Sigmoid colon (tissue), 7 donors: ENCODE data around the gene MTX1. TPM values are rescaled to one million over a fixed set of nuclear protein-coding genes. Genes with fewer than 3 reads are reported as not detected.

ENCODE experiments used
- DNase-seq: peaks from one replicate; pipeline ENCODE4 v3.0.0-alpha.2; 2019
- H3K27ac ChIP-seq, 4 donors: fragments of 200-600 bp; sonication (generic); one replicate each; pipeline ENCODE4 v1.5.1; 2016 to 2019; ENCODE audit warnings: mild to moderate bottlenecking in 1 of 4
- H3K27me3 ChIP-seq, 3 donors: fragments of 200-600 bp; sonication (generic); one replicate each; pipeline ENCODE4 v1.5.1; 2019; ENCODE audit warnings: mild to moderate bottlenecking in 1 of 3
- H3K36me3 ChIP-seq, 4 donors: fragments of 200-600 bp; sonication (generic); one replicate each; pipeline ENCODE4 v1.5.1; 2016 to 2019
- H3K4me1 ChIP-seq, 4 donors: fragments of 200-600 bp; sonication (generic); one replicate each; pipeline ENCODE4 v1.5.1; 2017 to 2019
- H3K4me3 ChIP-seq, 4 donors: fragments of 200-600 bp; sonication (generic); one replicate each; pipeline ENCODE4 v1.5.1; 2017 to 2019; ENCODE audit warnings: mild to moderate bottlenecking in 2 of 4, moderate library complexity in 1 of 4
- H3K9me3 ChIP-seq, 4 donors: fragments of 200-600 bp in 3 of 4; sonication (generic) in 3 of 4; one replicate each; pipeline versions ENCODE4 v1.5.1 to v1.6.1; 2013 to 2019
- CTCF ChIP-seq, 4 experiments: fragments of 450-650 bp in 3 of 4; fragments of 200-600 bp in 1 of 4; IDR thresholded peaks; one replicate each; pipeline ENCODE4 v1.5.1; 2016 to 2019; ENCODE audit warnings: antibody characterized with exemption in 4 of 4, mild to moderate bottlenecking in 3 of 4, moderate library complexity in 2 of 4
- EP300 ChIP-seq, 4 donors: sonication (generic); formaldehyde crosslinking; IDR thresholded peaks; one replicate each; pipeline ENCODE4 v1.6.1; 2017; ENCODE audit warnings: antibody characterized with exemption in 4 of 4
- POLR2A ChIP-seq, 2 donors: fragments of 450-650 bp; IDR thresholded peaks; one replicate each; pipeline ENCODE4 v1.6.1; 2016; ENCODE audit warnings: antibody characterized with exemption in 2 of 2, mild to moderate bottlenecking in 2 of 2, moderate library complexity in 2 of 2
- POLR2AphosphoS5 ChIP-seq, 4 donors: sonication (generic); formaldehyde crosslinking; IDR thresholded peaks; one replicate each; pipeline ENCODE4 v1.6.1; 2017; ENCODE audit warnings: antibody characterized with exemption in 4 of 4
- WGBS, 2 donors: extraction: QIAGEN DNeasy Blood & Tissue Kit; methylation state at CpG; one replicate each; pipeline ENCODE4 v1.1.7; 2013; 5-methylcytosine and 5-hydroxymethylcytosine counted together
- intact Hi-C: fragments of 100-400 bp; cut with DNase I; formaldehyde crosslinking; loops from one replicate; pipeline ENCODE4 v1.15.1; 2023
- polyA plus RNA-seq, 3 donors: library from polyadenylated mRNA; stranded (reverse); fragments of 200-250 nt; gene quantifications; one replicate each; pipeline ENCODE4 v1.2.3, GENCODE V29; 2013
- total RNA-seq, 4 donors: library from RNA; depleted of rRNA; stranded (reverse); fragments of >200 nt; gene quantifications; one replicate each; pipeline ENCODE4 v1.1.0, GENCODE V29; 2016
- donor health status: healthy with polysubstance abuse.
- donor health status: Bipolar disorder and iron deficiency.
- donor health status: healthy.

MTX1 gene
- total and polyA plus RNA-seq, 7 donors: 15.5 to 69.7 (median 29.8) TPM

- peak; percentile 69 for DNase-seq
- peaks cover 12 to 29% (median 20%) of the 10 kb centered on the region in 3 donors for H3K27me3 ChIP-seq
- WGBS, 2 donors: 11 to 21% methylated on average over 35 of the region's 35 CpGs
- H3K4me3 ChIP-seq: peak overlapping the region in 3 of 4 donors; percentile 11 to 83 (median 79)
- H3K9me3 ChIP-seq: no peaks in the 10 kb centered on the region
- TF ChIP-seq POLR2A (IDR thresholded peaks at IDR 0.05) (no peak), CTCF (IDR thresholded peaks at IDR 0.05) (no peak), POLR2AphosphoS5 (IDR thresholded peaks at IDR 0.05) (no peak)
- peaks cover 0 to 10% (median 5%) of the 10 kb centered on the region in 4 donors for H3K36me3 ChIP-seq
- no peak overlapping the region for H3K27ac ChIP-seq
- peaks cover 0 to 39% (median 26%) of the 10 kb centered on the region in 4 donors for H3K4me1 ChIP-seq
- intact Hi-C loops: loop anchor here (5.0 kb wide), 2 partner anchors 37 to 53 kb away; partner anchors contain the start of gene SLC50A1
Measured at GRCh38 chr1:155174324-155175280, 33.9 kb upstream of the MTX1 start.

- Histone ChIP-seq H3K36me3 (peaks cover 0 to 7% (median under 1%) of the 10 kb centered on the region in 4 donors), H3K4me3 (no peak overlapping the region), H3K27me3 (peaks cover 12 to 29% (median 20%) of the 10 kb centered on the region in 3 donors), H3K4me1 (peaks cover 0 to 39% (median 26%) of the 10 kb centered on the region in 4 donors), H3K27ac (no peak overlapping the region), H3K9me3 (no peaks in the 10 kb centered on the region)
- peak; percentile 65 for DNase-seq
- TF ChIP-seq POLR2AphosphoS5 (IDR thresholded peaks at IDR 0.05): no peak
- TF ChIP-seq CTCF (IDR thresholded peaks at IDR 0.05): no peak
- no peak for TF ChIP-seq EP300 (IDR thresholded peaks at IDR 0.05)
- TF ChIP-seq POLR2A (IDR thresholded peaks at IDR 0.05): no peak
- WGBS, 2 donors: 87 to 92% methylated on average over 12 of the region's 12 CpGs
- intact Hi-C loops: no loop called here
Measured at GRCh38 chr1:155175281-155175926, 33.1 kb upstream of the MTX1 start.

- WGBS, 2 donors: 66 to 85% methylated on average over 9 of the region's 9 CpGs
- Histone ChIP-seq H3K27ac (no peak overlapping the region), H3K27me3 (peaks cover 12 to 29% (median 20%) of the 10 kb centered on the region in 3 donors), H3K4me3 (no peak overlapping the region), H3K36me3 (peaks cover 0 to 1% (median 0%) of the 10 kb centered on the region in 4 donors), H3K9me3 (no peaks in the 10 kb centered on the region), H3K4me1 (peaks cover 0 to 39% (median 26%) of the 10 kb centered on the region in 4 donors)
- DNase-seq: peak; percentile 60
- intact Hi-C loops: loop anchor here (1.0 kb wide), 1 partner anchor 17 kb away; no protein-coding TSS in a partner anchor
- TF ChIP-seq EP300 (IDR thresholded peaks at IDR 0.05) (no peak), CTCF (IDR thresholded peaks at IDR 0.05) (no peak), POLR2A (IDR thresholded peaks at IDR 0.05) (no peak), POLR2AphosphoS5 (IDR thresholded peaks at IDR 0.05) (no peak)
Measured at GRCh38 chr1:155175927-155176371, 32.5 kb upstream of the MTX1 start.

GRCh38 chr1:155176544-155177071, 31.9 kb upstream of the MTX1 start:
- intact Hi-C loops: loop anchor here (1.0 kb wide), 1 partner anchor 17 kb away; no protein-coding TSS in a partner anchor
- peaks cover 12 to 29% (median 20%) of the 10 kb centered on the region in 3 donors for H3K27me3 ChIP-seq
- no peak overlapping the region for H3K27ac ChIP-seq
- no peak overlapping the region for H3K4me3 ChIP-seq
- peak; percentile 91 for DNase-seq
- H3K4me1 ChIP-seq: peaks cover 0 to 39% (median 24%) of the 10 kb centered on the region in 4 donors
- H3K9me3 ChIP-seq: no peaks in the 10 kb centered on the region
- 54 to 61% methylated on average over 8 of the region's 8 CpGs for WGBS, 2 donors
- TF ChIP-seq EP300 (IDR thresholded peaks at IDR 0.05) (no peak), CTCF (IDR thresholded peaks at IDR 0.05) (peak; percentile 88 to 94 (median 91))
- H3K36me3 ChIP-seq: no peaks in the 10 kb centered on the region
